ENCODE results near the gene PTPRK.

PTPRK gene

GRCh38 chr6:128336436-128337095 lies 183.8 kb downstream of the PTPRK start:
- no peak for DNase-seq

- DNase-seq = no peak
Measured at GRCh38 chr6:128335963-128336362, 184.4 kb downstream of the PTPRK start.

- DNase-seq = no peak
Measured at GRCh38 chr6:128333581-128334223, 186.7 kb downstream of the PTPRK start.

GRCh38 chr6:128327890-128328289 lies 192.5 kb downstream of the PTPRK start:
- no peak for DNase-seq

DNA sequence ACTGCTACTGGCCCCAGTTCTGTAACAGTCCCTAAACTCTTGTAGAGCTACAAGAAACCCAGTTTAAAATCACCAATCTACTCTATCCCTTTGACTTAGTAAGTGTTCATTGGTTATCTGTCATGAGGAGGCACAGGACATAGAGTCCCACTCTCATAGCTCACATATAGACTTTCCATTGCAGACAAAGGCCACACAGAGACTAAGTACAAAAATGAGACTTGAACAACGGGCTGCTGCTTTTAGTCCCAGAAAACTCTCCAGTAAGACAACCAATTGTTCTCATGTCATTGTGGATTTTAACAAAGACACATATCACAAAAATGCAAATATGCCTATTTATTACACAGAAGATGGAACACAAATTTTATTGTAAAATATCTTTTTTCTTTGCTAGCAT lies 197.4 kb downstream of the PTPRK start:
- DNase-seq = no peak

DNA sequence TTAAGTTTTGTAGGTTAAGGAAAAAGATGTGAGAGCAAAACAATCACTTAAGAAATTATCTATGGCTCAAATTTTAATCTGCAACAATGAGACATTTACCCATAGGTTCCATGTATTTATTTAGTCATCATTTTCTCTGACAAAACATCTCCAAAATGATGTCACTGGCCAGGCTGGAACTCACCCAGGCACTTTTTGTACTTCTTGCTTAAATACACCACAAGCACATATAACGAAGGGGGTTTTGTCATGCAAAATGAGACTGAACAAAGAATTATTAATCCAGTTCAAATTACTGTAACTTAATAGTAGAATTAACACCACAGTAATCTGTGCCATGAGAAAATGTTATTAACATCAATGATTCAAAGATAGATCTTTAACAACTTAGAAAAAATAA lies 200.5 kb downstream of the PTPRK start:
- no peak for DNase-seq

DNA sequence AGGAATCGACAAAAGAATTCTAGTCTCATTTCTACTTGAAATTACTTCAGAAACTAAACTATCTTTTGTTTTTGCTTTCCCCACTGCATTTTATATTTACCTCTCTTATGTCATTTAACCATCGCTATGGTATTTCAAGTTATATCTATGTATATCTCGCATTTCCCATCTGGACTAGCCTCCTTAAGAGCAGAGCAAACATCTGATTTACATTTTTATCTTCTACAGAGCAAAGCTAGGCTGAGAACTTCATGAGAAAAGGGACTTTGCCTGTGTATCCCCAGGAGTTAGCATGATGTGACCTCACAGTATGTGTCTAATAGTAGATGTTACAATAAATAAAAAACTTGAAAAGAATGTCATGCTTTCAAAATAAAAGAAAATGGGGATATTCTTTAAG lies 201.2 kb downstream of the PTPRK start:
- DNase-seq = no peak

DNA sequence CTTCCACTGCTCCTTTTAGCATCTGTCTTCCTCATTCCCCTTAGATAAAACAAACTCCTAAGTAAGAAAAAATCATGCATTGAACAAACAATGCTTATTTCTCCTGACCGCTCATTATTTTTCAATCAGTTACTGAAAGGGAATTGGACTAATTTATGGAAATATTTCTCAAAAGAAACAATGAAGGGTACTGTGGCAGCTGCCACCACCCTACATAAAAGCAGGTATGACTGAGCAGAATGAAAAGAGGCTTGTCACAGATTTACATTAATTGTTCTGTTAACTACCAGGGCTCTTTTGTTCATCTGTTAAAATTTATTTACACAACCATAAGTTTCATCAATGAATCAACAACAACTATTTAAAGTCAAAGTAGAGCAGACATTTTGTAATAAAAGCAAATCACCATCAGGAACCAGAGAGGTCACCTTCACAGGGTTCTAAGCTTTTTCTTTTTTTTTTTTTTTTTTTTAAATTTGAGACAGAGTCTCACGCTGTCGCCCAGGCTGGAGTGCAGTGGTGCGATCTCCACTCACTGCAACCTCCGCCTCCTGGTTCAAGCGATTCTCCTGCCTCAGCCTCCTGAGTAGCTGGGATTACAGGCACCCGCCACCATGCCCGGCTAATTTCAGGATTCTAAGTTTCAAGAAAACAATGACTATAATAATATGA lies 204.0 kb downstream of the PTPRK start:
- DNase-seq = no peak

- DNase-seq = no peak
Measured at GRCh38 chr6:128314190-128314589, 206.2 kb downstream of the PTPRK start.

DNA sequence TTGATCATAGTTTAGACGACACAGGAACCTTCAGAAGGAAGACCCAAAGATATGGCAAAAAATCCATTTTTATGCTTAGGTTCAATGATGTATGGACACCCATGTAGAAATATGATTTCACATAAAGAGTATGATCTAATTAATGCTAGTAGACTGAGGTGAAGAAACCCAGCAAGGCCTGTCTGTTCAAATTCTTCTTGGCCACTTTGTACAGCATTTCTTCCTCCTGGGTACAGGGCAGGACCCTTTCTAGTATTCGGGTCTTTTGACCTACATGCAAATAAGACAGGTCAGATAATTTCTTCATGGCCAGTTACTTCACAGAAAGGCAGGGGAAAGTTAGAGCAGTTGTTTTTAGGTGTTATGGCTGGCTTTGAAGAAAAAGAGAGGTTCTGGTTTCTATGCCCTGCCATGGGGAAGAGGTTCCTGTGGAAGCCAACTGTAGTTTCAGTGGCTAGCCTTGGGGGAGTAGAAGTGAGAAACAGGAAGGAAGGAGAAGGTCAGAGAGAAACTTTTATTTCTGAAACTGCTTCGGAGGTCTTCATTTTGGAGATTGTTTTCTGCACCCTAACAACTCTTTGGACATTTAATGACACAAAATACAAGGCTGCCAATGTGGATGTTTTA lies 208.3 kb downstream of the PTPRK start:
- DNase-seq = no peak

DNA sequence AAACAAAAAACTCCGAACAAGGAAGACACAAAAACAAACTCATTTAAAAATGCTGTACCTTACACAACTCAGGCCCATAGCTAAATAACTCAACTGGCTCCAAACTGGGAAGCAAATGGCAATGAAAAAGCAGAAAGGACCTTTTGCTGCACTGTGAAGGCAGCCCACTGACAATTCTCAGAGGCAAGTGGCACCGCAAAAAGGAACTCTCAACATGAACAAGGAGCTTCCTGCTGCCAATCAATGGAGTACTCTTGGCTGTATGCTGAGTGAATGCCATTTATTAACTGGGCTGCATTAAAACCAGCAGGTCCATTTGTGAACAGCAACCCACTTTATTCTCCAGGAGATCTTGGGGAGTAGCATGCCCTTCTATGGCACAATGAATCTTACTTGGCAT lies 209.9 kb downstream of the PTPRK start:
- DNase-seq = no peak

DNA sequence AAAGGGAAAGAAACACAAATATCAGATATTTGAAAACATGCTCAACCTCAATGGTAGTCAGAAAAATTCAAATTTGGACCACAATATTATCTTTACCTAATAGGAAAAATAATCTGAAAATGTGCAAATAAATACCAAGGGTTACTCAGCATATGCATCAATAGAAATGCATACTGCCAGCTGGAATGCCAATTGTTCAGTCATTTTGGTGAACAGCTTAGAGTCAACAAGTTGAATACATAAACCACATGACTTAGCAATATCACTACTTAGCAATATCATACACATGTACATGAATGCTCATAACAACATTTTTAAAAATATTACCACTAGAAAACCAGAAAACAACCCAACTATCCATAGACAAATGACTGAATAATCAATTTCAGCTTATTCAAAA lies 212.7 kb downstream of the PTPRK start:
- DNase-seq = no peak

DNA sequence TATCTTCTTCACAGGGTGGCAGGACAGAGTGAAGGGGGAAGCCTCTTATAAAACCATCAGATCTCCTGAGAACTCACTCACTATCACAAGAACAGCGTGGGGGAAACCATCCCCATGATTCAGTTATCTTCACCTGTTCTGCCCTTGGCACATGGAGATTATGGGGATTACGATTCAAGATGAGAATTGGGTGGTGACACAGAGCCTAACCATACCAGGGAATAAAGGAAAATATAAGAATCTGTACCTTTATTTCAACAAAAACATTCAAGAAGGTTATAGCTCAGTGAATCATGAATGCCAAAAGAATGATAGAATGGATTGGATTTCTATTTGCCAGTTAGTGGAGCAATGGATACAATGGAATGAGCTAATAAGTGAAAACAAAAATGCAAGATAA lies 214.4 kb downstream of the PTPRK start:
- DNase-seq = no peak

DNA sequence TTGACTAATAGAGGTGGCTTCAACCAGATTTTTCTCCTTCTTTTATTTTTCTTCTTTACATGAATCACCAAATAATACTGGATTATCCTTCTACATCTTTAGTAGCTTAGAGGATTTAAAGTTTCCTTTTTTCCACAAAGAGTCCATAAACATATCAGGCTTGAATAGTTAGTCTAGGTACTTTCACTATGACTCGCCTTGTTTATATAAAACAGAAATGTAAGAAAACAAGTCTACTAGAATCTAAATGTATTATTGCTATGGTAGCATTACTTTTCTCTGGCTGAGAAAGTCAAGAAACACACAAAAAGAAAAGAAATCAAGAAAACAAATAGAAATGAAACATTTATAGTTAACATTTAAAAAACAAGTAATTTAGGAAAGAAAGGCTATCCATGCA lies 215.2 kb downstream of the PTPRK start:
- DNase-seq = no peak

- DNase-seq = no peak
Measured at GRCh38 chr6:128303870-128304269, 216.5 kb downstream of the PTPRK start.

DNA sequence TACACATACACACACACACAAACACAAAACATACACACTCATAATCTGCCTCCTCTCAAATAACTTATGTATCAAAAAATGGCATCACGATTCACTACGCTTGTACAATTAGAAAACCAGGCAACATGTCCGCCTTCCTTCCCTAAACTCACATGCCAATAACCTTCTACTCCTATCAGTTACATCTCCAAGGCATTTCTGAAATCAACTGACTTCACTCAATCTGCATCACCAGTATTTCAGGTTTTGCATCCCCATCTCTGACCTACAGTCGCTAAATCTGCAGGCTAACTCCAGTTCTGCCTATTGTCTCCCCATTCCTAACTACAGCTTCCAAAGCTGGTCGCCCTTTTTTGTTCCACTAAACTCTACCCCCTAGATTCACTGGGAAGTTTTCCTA lies 217.5 kb downstream of the PTPRK start:
- DNase-seq = no peak

- DNase-seq = no peak
Measured at GRCh38 chr6:128295670-128296069, 224.7 kb downstream of the PTPRK start.

GRCh38 chr6:128290221-128290620 lies 230.2 kb downstream of the PTPRK start:
- DNase-seq = no peak

DNA sequence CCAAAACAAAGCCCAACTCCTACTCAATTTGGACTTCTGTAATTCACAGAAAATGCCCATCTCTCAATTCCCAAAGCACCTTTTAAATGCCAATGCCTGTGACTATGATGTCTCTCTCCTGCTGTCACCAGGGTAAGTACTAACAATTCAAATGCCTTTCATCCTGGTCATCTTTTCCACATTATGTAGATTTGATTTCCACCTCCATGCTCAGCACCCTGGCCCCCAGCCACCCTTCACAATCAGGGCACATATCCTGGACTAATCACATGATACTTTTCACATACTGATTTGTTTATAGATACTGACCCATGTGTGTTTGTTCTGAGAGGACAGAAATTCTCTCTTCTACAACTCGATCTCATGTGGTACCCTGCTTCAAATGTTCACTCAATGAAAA lies 236.3 kb downstream of the PTPRK start:
- no peak for DNase-seq

GRCh38 chr6:128282961-128283360 lies 237.4 kb downstream of the PTPRK start:
- DNase-seq = no peak

DNA sequence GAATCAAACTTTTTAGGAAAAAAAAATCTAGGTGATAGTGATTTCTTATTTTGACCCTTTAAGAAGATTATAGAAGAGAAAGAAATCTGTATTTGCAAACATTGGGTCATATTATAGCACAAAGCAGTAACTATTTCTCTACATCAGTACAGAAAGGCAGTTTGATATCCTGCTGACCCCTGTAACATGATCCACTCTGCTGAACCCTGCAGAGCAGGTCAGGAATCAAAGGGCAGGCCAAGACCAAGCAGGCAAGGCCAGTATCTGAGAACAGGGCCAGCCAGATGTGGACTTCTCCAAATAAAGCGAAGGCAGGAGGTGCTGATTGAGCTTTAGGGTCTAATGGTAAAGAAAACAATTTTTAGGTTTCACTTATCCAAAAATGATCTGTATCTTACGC lies 239.4 kb downstream of the PTPRK start:
- DNase-seq = no peak

DNA sequence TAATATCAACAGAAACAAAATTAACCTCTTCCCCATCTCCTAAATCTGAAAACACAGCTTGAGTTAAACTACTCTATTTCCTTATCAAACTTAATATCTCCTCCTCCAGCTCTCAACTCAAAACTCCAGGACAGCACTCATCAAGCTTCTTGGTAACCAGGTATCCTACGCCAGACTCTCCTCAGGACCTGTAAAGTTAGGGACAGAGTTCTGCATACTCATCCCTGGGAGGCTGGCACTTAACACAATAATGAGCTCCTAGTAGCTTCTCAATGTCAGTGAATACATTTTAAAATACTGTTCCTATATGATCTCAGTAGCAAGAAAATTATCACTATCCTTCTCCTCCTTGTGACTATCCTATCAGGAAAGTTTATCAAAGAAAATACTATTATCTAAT lies 240.3 kb downstream of the PTPRK start:
- no peak for DNase-seq

DNA sequence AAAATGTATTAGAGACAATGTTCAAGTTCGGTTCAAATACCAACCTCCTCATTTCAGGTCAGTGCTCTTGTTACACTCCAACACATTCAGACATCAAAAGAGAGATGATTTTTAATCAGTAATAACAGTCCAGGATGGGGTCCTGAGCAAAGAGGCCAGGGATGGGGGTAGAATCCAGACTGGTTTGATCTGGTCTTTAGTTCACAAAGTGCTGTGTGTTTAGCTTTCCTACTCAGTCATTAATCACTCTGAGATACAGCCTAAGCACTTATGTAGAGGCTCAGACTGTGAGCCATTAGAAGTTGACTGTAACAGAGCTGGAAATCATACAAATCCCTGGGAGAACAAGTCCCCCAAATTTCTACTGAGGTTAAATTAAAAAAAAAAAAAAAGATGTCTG lies 241.6 kb downstream of the PTPRK start:
- DNase-seq = no peak

- DNase-seq = no peak
Measured at GRCh38 chr6:128277379-128277778, 243.0 kb downstream of the PTPRK start.

Measured in NCI-H2029 treated with DMSO at 0.1 percent for 48 hours (cell line).